NCI-H187 (cell line): ENCODE data around the gene NUTM2F.
"Not testable (repeated sequence)": the region's sequence is repeated elsewhere in the genome, so short reads cannot be mapped to it uniquely, and the experiment has no call there.

Source experiments
- DNase-seq, 2 experiments: peaks; one replicate each; lab custom pipeline; 2025; lab: John Stamatoyannopoulos, UW

NUTM2F gene, protein sequence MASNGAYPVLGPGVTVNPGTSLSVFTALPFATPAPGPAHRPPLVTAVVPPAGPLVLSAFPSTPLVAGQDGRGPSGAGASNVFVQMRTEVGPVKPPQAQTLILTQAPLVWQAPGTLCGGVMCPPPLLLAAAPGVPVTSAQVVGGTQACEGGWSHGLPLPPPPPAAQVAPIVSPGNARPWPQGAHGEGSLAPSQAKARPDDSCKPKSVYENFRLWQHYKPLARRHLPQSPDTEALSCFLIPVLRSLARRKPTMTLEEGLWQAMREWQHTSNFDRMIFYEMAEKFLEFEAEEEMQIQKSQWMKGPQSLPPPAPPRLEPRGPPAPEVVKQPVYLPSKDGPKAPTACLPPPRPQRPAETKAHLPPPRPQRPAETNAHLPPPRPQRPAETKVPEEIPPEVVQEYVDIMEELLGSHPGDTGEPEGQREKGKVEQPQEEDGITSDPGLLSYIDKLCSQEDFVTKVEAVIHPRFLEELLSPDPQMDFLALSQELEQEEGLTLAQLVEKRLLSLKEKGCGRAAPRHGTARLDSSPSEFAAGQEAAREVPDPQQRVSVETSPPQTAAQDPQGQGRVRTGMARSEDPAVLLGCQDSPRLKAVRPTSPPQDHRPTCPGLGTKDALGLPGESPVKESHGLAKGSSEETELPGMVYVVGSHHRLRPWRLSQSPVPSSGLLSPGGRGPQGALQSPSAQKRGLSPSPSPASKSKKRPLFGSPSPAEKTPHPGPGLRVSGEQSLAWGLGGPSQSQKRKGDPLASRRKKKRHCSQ

DNA sequence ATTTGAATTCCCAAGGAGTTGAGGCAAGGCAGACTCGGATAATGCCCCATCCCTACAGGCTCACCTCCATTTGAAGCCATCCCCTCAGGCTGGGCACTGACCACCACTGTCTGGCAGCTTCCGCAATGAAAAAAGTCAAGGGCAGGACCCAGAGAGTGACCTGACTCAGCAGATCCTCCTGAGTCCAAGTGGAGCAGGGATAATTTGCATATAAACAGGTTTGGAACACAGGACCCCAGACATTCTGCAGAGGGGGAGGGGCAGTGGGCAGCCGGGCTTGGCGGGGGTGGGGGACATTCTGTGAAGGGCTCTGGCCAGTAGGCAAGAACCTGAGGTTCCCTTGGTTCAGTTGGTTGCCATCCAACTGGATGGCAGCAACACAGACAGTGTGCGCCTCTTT is at the start of gene NUTM2F:
TSS of gene NUTM2F (minus strand) at position 101 of the 400 bp plus-strand sequence. CDS start at position 80, 21 bp downstream.
- not testable (repeated sequence) for DNase-seq

DNA sequence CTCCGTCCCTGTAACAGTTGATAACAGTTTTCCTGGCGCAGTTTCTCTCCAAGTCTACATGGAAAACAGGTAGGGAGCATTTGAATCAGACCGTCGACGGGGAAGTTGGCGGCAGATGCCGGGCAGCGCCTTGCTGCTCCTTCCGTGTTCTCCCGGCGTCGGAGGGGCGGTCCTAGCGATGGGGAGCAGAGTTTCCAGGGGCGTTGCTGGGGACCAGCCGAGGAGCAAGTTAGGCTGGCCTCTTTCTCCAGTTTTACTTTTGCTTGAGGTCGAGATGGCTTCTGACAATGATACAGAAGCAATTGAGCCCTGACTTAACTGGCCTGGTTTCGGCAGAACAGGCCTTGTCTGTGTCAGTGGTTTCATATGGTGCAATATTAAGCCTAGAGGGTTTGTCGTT is 46.8 kb upstream of the NUTM2F start:
- not testable (repeated sequence) for DNase-seq

DNA sequence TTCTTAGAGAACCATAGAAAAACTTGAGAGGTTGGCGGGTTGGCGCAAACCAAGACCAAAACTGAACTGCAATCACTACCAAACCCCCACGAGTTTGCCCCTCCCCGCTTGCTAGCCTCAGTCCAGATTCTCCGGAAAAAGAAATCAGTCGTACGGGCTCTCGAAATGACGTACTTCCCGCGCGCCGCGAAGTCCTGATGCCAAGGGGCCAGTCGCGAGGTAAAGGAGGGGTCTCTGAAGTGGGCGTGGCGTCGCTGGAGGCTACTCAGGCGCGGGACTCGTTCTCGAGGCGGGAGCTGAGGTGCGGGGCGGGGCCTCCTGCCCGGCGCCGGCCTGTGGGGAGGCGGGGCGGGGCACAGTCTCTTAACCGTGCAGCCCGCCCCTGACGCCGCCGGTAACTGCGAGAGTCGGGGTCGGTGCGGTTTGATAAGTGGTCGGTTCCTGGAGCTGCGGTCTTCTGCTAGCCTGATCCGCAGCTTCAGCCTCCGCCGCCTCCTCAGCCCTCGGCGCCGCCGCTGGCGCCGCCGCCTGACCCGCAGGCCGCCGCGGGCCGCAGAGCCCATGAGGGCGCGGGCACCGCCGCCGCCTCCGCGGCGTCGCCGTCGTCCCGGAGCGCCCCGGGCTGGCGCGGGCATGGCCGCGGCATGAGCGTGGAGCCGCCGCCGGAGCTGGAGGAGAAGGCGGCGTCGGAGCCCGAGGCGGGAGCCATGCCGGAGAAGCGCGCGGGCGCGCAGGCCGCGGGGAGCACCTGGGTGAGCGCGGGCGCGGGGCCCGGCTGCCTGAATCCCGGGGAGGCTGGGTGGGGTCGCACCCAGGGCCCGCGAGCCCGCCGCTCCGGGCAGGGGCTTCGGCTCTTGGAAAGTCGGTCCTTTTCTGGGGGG is 46.0 kb upstream of the NUTM2F start:
- DNase-seq, result peak; percentile 44 to 78

DNA sequence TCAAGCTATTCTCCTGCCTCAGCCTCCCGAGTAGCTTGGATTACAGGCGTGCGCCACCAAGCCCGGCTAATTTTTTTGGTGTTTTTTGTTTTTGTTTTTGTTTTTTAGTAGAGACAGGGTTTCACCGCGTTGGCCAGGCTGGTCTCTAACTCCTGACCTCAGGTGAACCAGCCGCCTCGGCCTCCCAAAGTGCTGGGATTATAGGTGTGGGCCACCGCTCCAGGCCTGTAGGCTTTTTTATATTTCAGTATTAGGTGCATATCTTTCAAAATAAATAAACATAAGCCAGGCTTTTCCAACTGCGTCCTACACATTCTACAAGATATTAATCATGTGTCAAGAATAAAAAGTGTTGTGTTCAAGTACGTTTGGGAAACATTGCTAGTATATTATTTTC is 45.3 kb upstream of the NUTM2F start:
- DNase-seq, result not testable (repeated sequence)

DNA sequence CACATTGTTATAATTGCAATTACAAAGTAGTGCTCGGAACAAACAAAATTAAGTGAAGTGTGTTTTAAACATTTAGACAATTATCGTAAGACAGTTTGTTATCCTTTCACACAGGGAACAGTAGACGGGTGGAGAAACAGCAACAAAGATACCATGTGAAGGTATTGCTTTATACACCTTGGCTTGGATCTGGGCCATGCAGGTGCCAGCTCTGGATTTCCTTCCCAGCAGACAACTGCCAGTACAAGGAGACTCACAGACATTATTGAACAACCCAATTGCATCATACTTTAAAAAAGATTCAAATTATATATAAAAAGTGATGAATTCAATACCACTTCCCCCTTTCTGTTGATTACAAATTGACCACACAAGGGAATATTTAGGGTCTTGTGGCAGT is 41.8 kb upstream of the NUTM2F start:
- DNase-seq, result not testable (repeated sequence)

DNA sequence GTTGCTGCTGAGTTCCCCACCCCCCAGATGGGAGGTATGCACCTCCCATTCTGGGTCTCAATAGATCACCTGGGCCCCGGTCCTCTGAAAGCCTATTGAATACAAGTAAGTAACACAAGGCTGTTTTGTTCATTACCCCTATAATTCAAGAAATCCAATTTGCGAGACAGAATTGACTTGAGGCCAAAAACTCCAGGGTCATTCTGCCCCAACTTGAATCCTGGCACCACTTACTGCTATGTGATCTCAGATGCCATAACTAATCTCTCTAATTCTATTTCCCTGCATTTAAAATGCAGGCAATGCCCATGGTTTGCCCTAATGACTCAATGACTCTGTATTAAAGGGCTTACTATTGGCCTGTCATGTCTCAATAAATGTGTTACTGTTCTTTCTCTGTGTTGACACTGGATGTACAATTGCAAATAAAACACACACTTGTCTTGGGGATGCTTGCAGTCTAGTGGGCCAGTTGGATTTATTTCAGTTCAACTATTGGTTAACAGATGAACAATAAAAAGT is 35.7 kb upstream of the NUTM2F start:
- not testable (repeated sequence) for DNase-seq

DNA sequence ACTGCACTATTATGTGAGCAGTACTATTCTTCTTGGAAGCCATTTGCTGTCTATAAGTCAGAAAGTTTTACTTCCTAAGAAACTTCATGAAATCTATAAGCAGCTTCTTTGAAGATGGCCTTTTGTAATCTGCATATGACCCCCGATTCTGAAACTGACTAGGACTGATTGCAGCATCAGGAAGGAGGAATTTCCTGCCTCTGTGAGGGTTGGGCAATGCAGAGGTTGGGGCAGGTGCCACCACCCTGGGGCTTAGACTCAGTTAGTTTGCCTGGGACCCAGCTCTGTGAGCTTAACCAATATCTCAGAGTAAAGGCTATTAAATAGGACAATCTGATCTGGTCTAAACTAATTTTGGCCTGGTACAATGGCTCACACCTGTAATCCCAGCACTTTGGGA is 28.7 kb upstream of the NUTM2F start:
- not testable (repeated sequence) for DNase-seq

DNA sequence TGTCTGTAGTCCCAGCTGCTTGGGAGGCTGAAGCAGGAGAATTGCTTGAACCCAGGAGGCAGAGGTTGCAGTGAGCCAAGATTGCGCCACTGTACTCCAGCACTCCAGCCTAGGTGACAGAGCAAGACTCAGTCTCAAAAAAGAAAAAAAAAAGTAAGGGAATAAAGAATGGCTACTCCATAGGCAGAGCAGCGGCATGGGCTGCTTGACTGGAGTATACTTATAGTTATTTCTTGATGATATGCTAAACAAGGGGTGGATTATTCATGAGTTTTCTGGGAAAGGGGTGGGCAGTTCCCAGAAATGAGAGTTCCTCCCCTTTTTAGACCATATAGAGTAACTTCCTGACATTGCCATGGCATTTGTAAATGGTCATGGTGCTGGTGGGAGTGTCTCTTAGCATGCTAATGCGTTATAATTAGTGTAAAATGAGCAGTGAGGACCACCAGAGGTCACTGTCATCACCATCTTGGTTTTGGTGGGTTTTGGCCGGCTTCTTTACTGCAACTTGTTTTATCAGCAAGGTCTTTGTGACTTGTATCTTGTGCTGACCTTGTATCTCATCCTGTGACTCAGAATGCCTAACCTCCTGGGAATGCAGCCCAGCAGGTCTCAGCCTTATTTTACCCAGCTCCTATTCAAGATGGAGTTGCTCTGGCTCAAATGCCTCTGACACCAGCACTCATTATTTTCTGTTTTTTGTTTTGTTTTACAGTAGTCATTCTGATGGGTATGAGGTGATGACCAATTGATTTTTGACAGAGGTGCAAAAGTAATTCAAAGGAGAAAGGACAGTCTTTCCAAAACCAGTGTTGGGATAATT is 23.7 kb upstream of the NUTM2F start:
- DNase-seq, result not testable (repeated sequence)

DNA sequence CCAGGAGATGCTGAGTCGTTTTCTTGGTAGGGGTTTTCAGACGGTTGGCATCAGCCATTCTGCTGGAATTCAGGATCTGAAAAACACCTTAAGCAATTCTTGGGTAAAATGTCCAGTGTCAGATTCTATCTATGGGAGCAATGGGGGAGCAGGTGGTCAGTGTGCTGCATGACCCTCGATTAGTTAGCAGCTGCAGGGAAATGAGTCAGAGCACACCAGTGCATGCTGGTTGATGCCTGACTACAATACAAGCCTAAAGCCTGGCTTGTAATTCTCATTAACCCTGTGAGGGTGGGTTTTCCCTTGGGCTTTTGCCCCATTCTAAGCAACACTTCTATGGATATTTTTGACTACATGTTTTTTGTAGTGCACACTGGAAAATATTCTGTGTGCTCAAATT is 20.3 kb upstream of the NUTM2F start:
- not testable (repeated sequence) for DNase-seq

DNA sequence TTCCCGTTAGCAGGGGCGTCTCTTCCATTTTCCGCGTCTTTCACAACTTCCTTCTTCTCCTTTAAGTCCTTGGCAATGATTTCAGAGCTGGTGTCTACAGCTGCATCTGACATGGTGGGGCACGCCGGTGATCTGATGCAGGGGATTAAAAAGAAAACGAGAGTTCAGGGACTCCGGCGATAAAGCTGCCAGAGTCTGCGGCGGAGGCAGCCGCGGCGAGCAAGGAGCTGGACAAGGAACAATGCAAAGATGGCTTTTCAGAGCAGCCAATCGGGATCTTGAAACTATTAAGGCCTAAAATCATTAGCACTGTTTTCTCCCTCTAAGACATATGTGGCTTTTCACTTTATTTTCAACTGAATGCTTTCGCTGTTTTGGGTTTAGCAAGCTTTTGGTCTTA is 19.0 kb upstream of the NUTM2F start:
- not testable (repeated sequence) for DNase-seq

DNA sequence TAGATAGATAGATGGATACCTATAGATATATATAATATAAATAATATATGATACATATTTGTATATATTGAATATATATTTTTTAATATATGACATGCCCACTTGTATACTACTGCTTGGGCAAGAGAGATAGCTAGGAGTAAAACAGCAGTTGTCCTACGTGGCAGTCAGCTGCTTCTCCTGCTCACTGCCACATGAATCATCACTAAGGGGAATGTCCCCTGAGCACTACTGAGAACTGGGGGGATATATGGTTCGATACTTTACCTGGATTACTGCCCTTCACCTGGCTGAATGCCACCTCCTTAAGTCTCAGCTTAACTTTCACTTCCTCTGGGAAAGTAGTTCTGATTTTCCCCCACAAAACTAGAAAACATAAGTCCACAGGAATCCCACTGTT is 13.3 kb upstream of the NUTM2F start:
- DNase-seq, result not testable (repeated sequence)

DNA sequence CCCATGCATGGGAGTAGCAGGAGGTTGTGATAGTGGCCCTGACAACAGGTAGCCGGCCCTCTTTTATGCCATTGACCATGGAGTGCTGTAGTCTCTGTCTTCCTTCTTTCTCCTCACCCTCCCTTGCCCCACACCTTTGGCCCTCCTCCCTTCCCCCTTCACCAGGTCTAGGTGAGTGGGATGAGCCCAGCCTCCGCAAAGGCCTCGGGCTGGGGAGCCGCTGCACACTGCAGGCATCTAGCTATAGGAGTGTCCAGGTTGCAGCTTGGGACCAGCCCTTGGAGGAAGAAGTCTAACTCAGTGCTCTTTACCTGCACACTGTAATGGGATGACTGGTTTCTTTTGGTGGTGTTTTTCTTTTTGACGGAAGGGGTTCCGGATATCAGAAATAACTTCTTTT is 12.3 kb upstream of the NUTM2F start:
- not testable (repeated sequence) for DNase-seq

DNA sequence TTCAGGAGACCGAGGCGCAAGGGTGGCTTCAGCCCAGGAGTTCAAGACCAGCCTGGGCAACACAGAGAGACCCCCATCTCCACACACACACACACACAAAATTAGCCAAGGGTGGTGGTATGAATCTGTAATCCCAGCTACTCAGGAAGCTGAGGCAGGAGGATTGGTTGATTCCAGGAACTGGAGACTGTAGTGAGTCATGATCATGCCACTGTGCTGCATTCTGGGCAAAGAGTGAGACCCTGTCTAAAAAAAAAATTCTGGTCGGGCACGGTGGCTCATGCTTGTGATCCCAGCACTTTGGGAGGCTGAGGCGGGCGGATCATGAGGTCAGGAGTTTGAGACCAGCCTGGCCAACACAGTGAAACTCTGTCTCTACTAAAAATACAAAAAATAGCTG is 11.2 kb upstream of the NUTM2F start:
- DNase-seq, result not testable (repeated sequence)

DNA sequence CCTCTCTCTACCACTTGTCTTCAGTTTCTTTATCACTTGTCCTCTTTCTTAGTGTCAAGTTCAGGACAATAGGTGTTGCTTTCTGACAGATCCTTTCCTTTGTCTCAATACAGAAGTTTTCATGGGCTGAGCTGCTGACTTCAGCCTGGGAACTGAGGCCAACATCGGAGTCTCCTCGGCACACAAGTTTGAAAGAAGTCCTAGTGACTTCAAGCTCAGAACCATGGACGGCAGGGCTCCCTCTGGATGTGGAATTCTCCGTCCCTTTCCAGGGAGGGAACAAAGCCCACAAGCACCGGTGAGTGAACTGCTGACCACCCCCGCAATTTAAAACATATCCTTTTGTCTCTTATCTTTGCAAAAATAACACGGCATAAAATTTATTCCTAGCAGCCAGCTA is 10.3 kb upstream of the NUTM2F start:
- not testable (repeated sequence) for DNase-seq

DNA sequence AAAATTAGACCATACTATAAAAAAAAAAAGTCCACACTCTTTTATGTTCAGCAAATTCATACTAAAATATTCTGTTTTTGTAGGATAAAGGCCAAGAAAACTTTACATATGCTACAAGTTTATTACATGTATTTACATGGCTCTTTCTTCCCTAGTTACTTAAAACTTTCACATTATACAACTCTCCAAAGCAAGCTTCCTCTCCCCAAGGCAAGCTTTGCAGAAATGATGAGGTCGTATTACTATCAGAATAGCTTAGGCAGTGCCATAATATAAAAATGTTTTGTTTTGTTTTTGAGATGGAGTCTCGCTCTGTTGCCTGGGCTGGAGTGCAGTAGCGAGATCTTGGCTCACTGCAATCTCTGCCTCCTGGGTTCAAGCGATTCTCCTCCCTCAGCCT is 8.0 kb upstream of the NUTM2F start:
- not testable (repeated sequence) for DNase-seq

DNA sequence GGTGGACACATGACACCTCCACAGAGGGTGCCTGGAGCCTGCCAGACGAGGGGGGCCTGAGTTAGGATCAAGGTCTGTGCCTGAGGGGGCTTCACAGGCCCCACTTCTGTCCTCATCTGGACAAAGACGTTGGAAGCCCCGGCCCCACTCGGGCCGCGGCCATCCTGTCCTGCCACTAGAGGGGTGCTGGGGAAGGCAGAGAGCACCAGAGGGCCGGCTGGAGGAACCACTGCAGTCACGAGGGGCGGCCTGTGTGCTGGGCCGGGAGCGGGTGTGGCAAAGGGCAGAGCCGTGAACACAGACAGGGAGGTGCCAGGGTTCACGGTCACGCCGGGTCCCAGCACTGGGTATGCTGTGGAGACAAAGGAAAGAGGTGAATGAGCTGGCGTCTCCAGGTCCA is 2.9 kb downstream of the NUTM2F start:
- DNase-seq, result not testable (repeated sequence)

DNA sequence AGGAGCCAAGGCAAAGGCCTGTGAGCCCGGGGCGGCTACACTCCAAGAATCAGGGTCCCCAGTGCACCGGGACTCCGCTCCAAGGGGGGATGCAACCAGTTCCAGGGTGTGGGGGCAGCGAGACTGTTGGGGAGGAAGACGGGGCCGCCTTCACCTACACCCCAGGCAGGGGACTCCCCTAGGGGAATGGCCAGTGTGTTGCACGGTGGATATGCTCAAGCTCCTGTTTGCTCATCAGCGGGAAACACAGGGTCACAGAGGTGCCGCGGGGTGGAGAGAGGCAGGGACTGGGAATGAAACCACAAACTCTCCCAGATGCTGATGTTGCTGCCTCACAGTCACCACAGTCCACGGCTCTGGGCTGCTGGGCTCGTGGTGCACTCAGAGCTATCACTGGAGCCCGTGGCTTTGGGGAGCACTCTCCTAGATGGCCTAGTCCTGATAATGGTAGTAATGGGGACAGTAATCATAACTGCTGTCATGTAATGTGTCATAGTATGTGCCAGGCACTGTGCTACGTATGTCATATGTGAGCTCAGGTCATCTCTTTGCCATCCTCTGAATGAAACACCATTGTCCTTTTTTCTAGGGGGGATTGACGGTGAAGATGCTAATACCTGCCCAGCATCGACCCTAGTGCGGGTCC is 5.2 kb downstream of the NUTM2F start:
- DNase-seq, result not testable (repeated sequence)

DNA sequence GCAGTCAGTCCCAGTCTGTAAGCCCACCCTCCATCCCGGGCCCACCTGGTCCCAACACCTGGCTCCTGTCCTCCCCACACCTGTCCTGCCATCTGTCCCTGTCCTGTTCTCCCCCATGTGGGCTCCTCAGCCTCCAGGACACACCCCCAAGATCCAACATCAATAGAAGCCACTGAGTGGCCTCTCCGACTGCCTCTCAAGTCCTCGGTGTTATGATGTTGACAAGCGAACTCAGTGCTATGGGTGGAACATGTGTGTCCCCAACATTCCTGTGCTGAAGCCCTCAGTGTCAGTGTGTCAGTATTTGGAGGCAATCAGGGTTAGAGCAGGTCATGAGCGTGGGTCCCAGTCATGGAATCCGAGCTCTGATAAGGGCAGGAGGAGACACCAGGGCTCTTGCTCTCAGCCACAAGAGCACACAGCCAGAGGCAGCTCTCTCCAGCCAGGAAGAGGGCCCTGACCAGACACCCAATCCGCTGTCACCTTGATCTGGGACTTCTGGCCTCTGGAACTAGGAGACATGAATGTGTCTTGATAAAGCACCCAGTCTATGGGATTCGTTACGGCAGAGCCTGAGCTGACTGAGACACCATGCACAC is 6.0 kb downstream of the NUTM2F start:
- DNase-seq, result not testable (repeated sequence)

DNA sequence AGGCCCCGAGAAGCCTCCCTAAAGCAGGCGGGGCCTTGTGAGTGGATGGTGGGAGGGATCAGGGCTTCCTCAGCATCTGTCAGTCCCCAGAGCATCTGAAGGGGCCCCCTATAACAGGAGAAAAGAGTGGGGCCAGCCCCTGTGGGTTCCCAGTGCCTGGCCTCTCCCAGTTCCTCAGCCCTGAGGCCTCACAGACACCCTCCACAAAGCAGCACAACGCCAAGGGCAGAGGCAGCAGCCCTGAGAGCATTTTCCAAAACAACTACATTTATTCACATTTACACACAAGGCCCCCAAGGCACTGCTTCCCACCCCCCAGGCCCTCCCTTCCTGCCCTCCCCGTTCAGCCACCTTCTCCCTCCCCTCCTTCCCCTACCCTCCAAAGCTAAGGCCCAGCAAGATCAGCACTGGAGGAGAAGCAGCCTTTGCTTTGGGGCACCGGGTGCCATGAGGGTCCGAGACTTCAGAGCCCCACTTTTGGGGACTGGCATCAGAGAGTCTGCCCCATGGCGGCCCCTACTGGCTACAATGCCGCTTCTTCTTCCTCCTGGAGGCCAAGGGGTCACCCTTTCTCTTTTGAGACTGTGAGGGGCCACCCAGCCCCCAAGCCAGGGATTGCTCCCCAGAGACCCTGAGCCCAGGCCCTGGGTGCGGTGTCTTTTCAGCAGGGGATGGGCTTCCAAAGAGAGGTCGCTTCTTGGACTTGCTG is 10.3 kb downstream of the NUTM2F start:
- not testable (repeated sequence) for DNase-seq
